ENCODE results near the gene ZNF407.
A peak's percentile ranks its signal among the peaks of the same experiment; 100 is the strongest.

The ZNF407 gene

GRCh38 chr18:74896390-74896991 is 298.8 kb downstream of the ZNF407 start:
- peak; percentile 62 for DNase-seq

- no peak for DNase-seq
Measured at GRCh38 chr18:74897971-74898657, 300.4 kb downstream of the ZNF407 start.

- DNase-seq = no peak
Measured at GRCh38 chr18:74898965-74899364, 301.3 kb downstream of the ZNF407 start.

- DNase-seq = no peak
Measured at GRCh38 chr18:74899554-74899953, 301.9 kb downstream of the ZNF407 start.

GRCh38 chr18:74901362-74902146 is 303.9 kb downstream of the ZNF407 start:
- DNase-seq = no peak

GRCh38 chr18:74902147-74902455 is 304.4 kb downstream of the ZNF407 start:
- no peak for DNase-seq

GRCh38 chr18:74905247-74905646 is 307.6 kb downstream of the ZNF407 start:
- no peak for DNase-seq

- no peak for DNase-seq
Measured at GRCh38 chr18:74906184-74906583, 308.5 kb downstream of the ZNF407 start.

- DNase-seq = no peak
Measured at GRCh38 chr18:74914052-74914591, 316.5 kb downstream of the ZNF407 start.

- no peak for DNase-seq
Measured at GRCh38 chr18:74914648-74915047, 317.0 kb downstream of the ZNF407 start.

GRCh38 chr18:74916773-74917393 is 319.2 kb downstream of the ZNF407 start:
- no peak for DNase-seq

- DNase-seq = no peak
Measured at GRCh38 chr18:74918276-74918790, 320.7 kb downstream of the ZNF407 start.

GRCh38 chr18:74921057-74921820 is 323.6 kb downstream of the ZNF407 start:
- DNase-seq = no peak

GRCh38 chr18:74926051-74926450 is 328.4 kb downstream of the ZNF407 start:
- no peak for DNase-seq

- no peak for DNase-seq
Measured at GRCh38 chr18:74928194-74928968, 330.7 kb downstream of the ZNF407 start.

GRCh38 chr18:74929110-74929509 is 331.4 kb downstream of the ZNF407 start:
- DNase-seq = no peak

GRCh38 chr18:74930616-74931015 is 332.9 kb downstream of the ZNF407 start:
- no peak for DNase-seq

- no peak for DNase-seq
Measured at GRCh38 chr18:74933930-74934329, 336.3 kb downstream of the ZNF407 start.

- DNase-seq = no peak
Measured at GRCh38 chr18:74935434-74935833, 337.8 kb downstream of the ZNF407 start.

- no peak for DNase-seq
Measured at GRCh38 chr18:74936343-74936742, 338.7 kb downstream of the ZNF407 start.

GRCh38 chr18:74937291-74937690 is 339.6 kb downstream of the ZNF407 start:
- DNase-seq = no peak

- no peak for DNase-seq
Measured at GRCh38 chr18:74940856-74941255, 343.2 kb downstream of the ZNF407 start.

Measured in CD4-positive, alpha-beta T cell treated with Interleukin-6 for 4 hours (primary cell).